ENCODE measurements around the gene CNTNAP2. TPM values are rescaled to one million over a fixed set of nuclear protein-coding genes. Genes with fewer than 3 reads are reported as not detected.

The CNTNAP2 gene
- total RNA-seq, 1 donor = 7.6 TPM

GRCh38 chr7:147742301-147742700 is 1625.7 kb downstream of the CNTNAP2 start:
- Histone ChIP-seq H3K36me3 (ENCODE audit: insufficient read depth, low read length) (no peaks in the 10 kb centered on the region), H3K4me1 (ENCODE audit: insufficient read depth, low read length) (no peaks in the 10 kb centered on the region), H3K27me3 (ENCODE audit: insufficient read depth, low read length) (no peaks in the 10 kb centered on the region), H3K27ac (ENCODE audit: low read depth, low read length) (no peak overlapping the region), H3K4me3 (ENCODE audit: insufficient read depth, low read length) (no peak overlapping the region), H3K4me2 (ENCODE audit: insufficient read depth, low read length) (no peak overlapping the region), H2AFZ (ENCODE audit: low read length) (no peak overlapping the region), H4K20me1 (ENCODE audit: insufficient read depth, low read length) (no peaks in the 10 kb centered on the region), H3K9me3 (ENCODE audit: low read depth, low read length) (no peaks in the 10 kb centered on the region), H3K79me2 (ENCODE audit: insufficient read depth, low read length) (no peaks in the 10 kb centered on the region)
- TF ChIP-seq CTCF (IDR thresholded peaks at IDR 0.05; ENCODE audit: extremely low read depth, low read depth, low read length) = no peak
- DNase-seq (ENCODE audit: insufficient read length, low spot score, missing footprints) = no peak

GRCh38 chr7:147756300-147756699 is 1639.7 kb downstream of the CNTNAP2 start:
- no peaks in the 10 kb centered on the region for H3K27me3 ChIP-seq (ENCODE audit: insufficient read depth, low read length)
- no peak overlapping the region for H3K27ac ChIP-seq (ENCODE audit: low read depth, low read length)
- no peaks in the 10 kb centered on the region for H3K9me3 ChIP-seq (ENCODE audit: low read depth, low read length)
- H3K79me2 ChIP-seq (ENCODE audit: insufficient read depth, low read length) = no peaks in the 10 kb centered on the region
- H3K4me2 ChIP-seq (ENCODE audit: insufficient read depth, low read length) = no peak overlapping the region
- no peaks in the 10 kb centered on the region for H3K4me1 ChIP-seq (ENCODE audit: insufficient read depth, low read length)
- no peak overlapping the region for H3K4me3 ChIP-seq (ENCODE audit: insufficient read depth, low read length)
- no peaks in the 10 kb centered on the region for H4K20me1 ChIP-seq (ENCODE audit: insufficient read depth, low read length)
- no peak for DNase-seq (ENCODE audit: insufficient read length, low spot score, missing footprints)
- TF ChIP-seq CTCF (IDR thresholded peaks at IDR 0.05; ENCODE audit: extremely low read depth, low read depth, low read length) = no peak
- no peak overlapping the region for H2AFZ ChIP-seq (ENCODE audit: low read length)
- H3K36me3 ChIP-seq (ENCODE audit: insufficient read depth, low read length) = no peaks in the 10 kb centered on the region

GRCh38 chr7:147759327-147759943 is 1642.8 kb downstream of the CNTNAP2 start:
- no peak for DNase-seq (ENCODE audit: insufficient read length, low spot score, missing footprints)
- no peaks in the 10 kb centered on the region for H4K20me1 ChIP-seq (ENCODE audit: insufficient read depth, low read length)

GRCh38 chr7:147765301-147765700 is 1648.7 kb downstream of the CNTNAP2 start:
- DNase-seq (ENCODE audit: insufficient read length, low spot score, missing footprints) = no peak
- H2AFZ ChIP-seq (ENCODE audit: low read length) = no peak overlapping the region
- H3K36me3 ChIP-seq (ENCODE audit: insufficient read depth, low read length) = no peaks in the 10 kb centered on the region
- H3K9me3 ChIP-seq (ENCODE audit: low read depth, low read length) = no peaks in the 10 kb centered on the region
- no peak overlapping the region for H3K4me3 ChIP-seq (ENCODE audit: insufficient read depth, low read length)
- no peaks in the 10 kb centered on the region for H3K4me1 ChIP-seq (ENCODE audit: insufficient read depth, low read length)
- TF ChIP-seq CTCF (IDR thresholded peaks at IDR 0.05; ENCODE audit: extremely low read depth, low read depth, low read length) = no peak
- no peaks in the 10 kb centered on the region for H4K20me1 ChIP-seq (ENCODE audit: insufficient read depth, low read length)
- no peak overlapping the region for H3K4me2 ChIP-seq (ENCODE audit: insufficient read depth, low read length)
- H3K27ac ChIP-seq (ENCODE audit: low read depth, low read length) = no peak overlapping the region
- H3K79me2 ChIP-seq (ENCODE audit: insufficient read depth, low read length) = no peaks in the 10 kb centered on the region
- H3K27me3 ChIP-seq (ENCODE audit: insufficient read depth, low read length) = no peaks in the 10 kb centered on the region

More at GRCh38 chr7:147759327-147759943, 1642.8 kb downstream of the CNTNAP2 start:
- H3K27me3 ChIP-seq (ENCODE audit: insufficient read depth, low read length) = no peaks in the 10 kb centered on the region
- no peaks in the 10 kb centered on the region for H3K9me3 ChIP-seq (ENCODE audit: low read depth, low read length)
- TF ChIP-seq CTCF (IDR thresholded peaks at IDR 0.05; ENCODE audit: extremely low read depth, low read depth, low read length) = no peak
- H3K27ac ChIP-seq (ENCODE audit: low read depth, low read length) = no peak overlapping the region
- H2AFZ ChIP-seq (ENCODE audit: low read length) = peak overlapping the region; percentile 49
- no peaks in the 10 kb centered on the region for H3K36me3 ChIP-seq (ENCODE audit: insufficient read depth, low read length)
- H3K4me1 ChIP-seq (ENCODE audit: insufficient read depth, low read length) = no peaks in the 10 kb centered on the region
- no peak overlapping the region for H3K4me2 ChIP-seq (ENCODE audit: insufficient read depth, low read length)
- no peaks in the 10 kb centered on the region for H3K79me2 ChIP-seq (ENCODE audit: insufficient read depth, low read length)
- H3K4me3 ChIP-seq (ENCODE audit: insufficient read depth, low read length) = no peak overlapping the region
